OCI-M2 (cell line): ENCODE data around the gene GOLGA8S.
"Not testable (repeated sequence)": the region's sequence is repeated elsewhere in the genome, so short reads cannot be mapped to it uniquely, and the experiment has no call there.

ENCODE experiments used
- DNase-seq: peaks from one replicate; lab custom pipeline; 2025; ENCODE audit not compliant: unreplicated experiment; lab: John Stamatoyannopoulos, UW

The GOLGA8S gene

GRCh38 chr15:23354448-23354847 is at the start of gene GOLGA8S:
GOLGA8S (plus strand) TSS chr15:23354748; CDS start chr15:23354810, 62 bp downstream.
- DNase-seq, result not testable (repeated sequence)

- DNase-seq, result not testable (repeated sequence)
Measured at GRCh38 chr15:23304805-23305204, 49.7 kb upstream of the GOLGA8S start.

- not testable (repeated sequence) for DNase-seq
Measured at GRCh38 chr15:23305921-23306320, 48.6 kb upstream of the GOLGA8S start.

GRCh38 chr15:23311233-23311632 is 43.3 kb upstream of the GOLGA8S start:
- DNase-seq, result not testable (repeated sequence)

GRCh38 chr15:23334096-23334495 is 20.5 kb upstream of the GOLGA8S start, which contains the start of gene GOLGA6L26:
GOLGA6L26 (minus strand) TSS chr15:23334196; CDS start chr15:23334135, 61 bp downstream.
- not testable (repeated sequence) for DNase-seq

- DNase-seq, result not testable (repeated sequence)
Measured at GRCh38 chr15:23362622-23363021, 8.1 kb downstream of the GOLGA8S start.

- DNase-seq, result not testable (repeated sequence)
Measured at GRCh38 chr15:23364261-23364660, 9.7 kb downstream of the GOLGA8S start.

GRCh38 chr15:23370578-23370977 is 16.0 kb downstream of the GOLGA8S start:
- no peak for DNase-seq

- DNase-seq, result not testable (repeated sequence)
Measured at GRCh38 chr15:23371134-23371533, 16.6 kb downstream of the GOLGA8S start.

GRCh38 chr15:23371868-23372267 is 17.3 kb downstream of the GOLGA8S start:
- not testable (repeated sequence) for DNase-seq

- DNase-seq, result no peak
Measured at GRCh38 chr15:23372284-23372683, 17.7 kb downstream of the GOLGA8S start.

- not testable (repeated sequence) for DNase-seq
Measured at GRCh38 chr15:23372891-23373600, 18.5 kb downstream of the GOLGA8S start.

GRCh38 chr15:23374226-23374625 is 19.7 kb downstream of the GOLGA8S start:
- DNase-seq, result not testable (repeated sequence)

GRCh38 chr15:23378946-23379345 is 24.4 kb downstream of the GOLGA8S start:
- DNase-seq, result not testable (repeated sequence)

GRCh38 chr15:23380700-23381099 is 26.2 kb downstream of the GOLGA8S start:
- not testable (repeated sequence) for DNase-seq

- not testable (repeated sequence) for DNase-seq
Measured at GRCh38 chr15:23381192-23381591, 26.6 kb downstream of the GOLGA8S start.

- DNase-seq, result no peak
Measured at GRCh38 chr15:23384371-23384770, 29.8 kb downstream of the GOLGA8S start.

- no peak for DNase-seq
Measured at GRCh38 chr15:23385886-23386430, 31.4 kb downstream of the GOLGA8S start.

GRCh38 chr15:23387621-23388190 is 33.2 kb downstream of the GOLGA8S start:
- no peak for DNase-seq

GRCh38 chr15:23395030-23395692 is 40.6 kb downstream of the GOLGA8S start:
- no peak for DNase-seq

- DNase-seq, result no peak
Measured at GRCh38 chr15:23395832-23396231, 41.3 kb downstream of the GOLGA8S start.
